HL-60 (cell line): ENCODE measurements around the gene PGA4.

ENCODE experiments used
- CTCF ChIP-seq: IDR thresholded peaks from one replicate; pipeline ENCODE4 v1.5.1; 2011; ENCODE audit warnings: low read length, control low read depth, inconsistent platforms; ENCODE audit not compliant: insufficient read depth
- POLR2AphosphoS5 ChIP-seq: IDR thresholded peaks from 2 replicates; pipeline ENCODE4 v1.6.1; 2012; ENCODE audit warnings: low read depth
- REST ChIP-seq: IDR thresholded peaks from 2 replicates; pipeline ENCODE4 v1.6.1; 2012; ENCODE audit warnings: low read depth; ENCODE audit not compliant: insufficient replicate concordance
- SPI1 ChIP-seq: IDR thresholded peaks from 2 replicates; pipeline ENCODE4 v1.6.1; 2012; ENCODE audit warnings: low read depth, mild to moderate bottlenecking, borderline replicate concordance

GRCh38 chr11:61267437-61267841 lies 45.3 kb downstream of the PGA4 start:
- TF ChIP-seq CTCF (no peak), REST (no peak), POLR2AphosphoS5 (no peak), SPI1 (no peak)
